Activated T-cell treated with anti-CD3 and anti-CD28 coated beads, Interleukin-2, amount 50 U/mL, for 4 hours (primary cell): ENCODE measurements around the gene IGFBP5. TPM values are rescaled to one million over a fixed set of nuclear protein-coding genes. Genes with fewer than 3 reads are reported as not detected.

Source experiments
- ATAC-seq, 2 donors: fragments of 200-7000 bp; cut with Tn5 transposase; one replicate each; pipeline ENCODE4 v1.10.0; 2021
- DNase-seq: peaks from one replicate; pipeline ENCODE4 v3.0.0-alpha.2; 2020
- H3K27me3 Mint-ChIP-seq: one replicate; pipeline ENCODE4 v1.8.0; 2021; ENCODE audit warnings: low read depth, mixed read lengths
- H3K36me3 Mint-ChIP-seq: one replicate; pipeline ENCODE4 v1.8.0; 2022; ENCODE audit warnings: mixed read lengths; ENCODE audit not compliant: insufficient read depth
- H3K4me1 Mint-ChIP-seq: one replicate; pipeline ENCODE4 v1.8.0; 2021; ENCODE audit warnings: low read depth, mixed read lengths
- H3K4me3 Mint-ChIP-seq: one replicate; pipeline ENCODE4 v1.8.0; 2021; ENCODE audit warnings: mild to moderate bottlenecking, moderate library complexity, mixed read lengths
- H3K9me3 Mint-ChIP-seq: one replicate; pipeline ENCODE4 v1.8.0; 2021; ENCODE audit warnings: mixed read lengths
- total RNA-seq, 3 donors: library from RNA; stranded (reverse); gene quantifications; one replicate each; pipeline ENCODE4 v1.2.1, GENCODE V29; 2021

The IGFBP5 gene
- total RNA-seq, 3 donors from 2014 or later: 1.8 to 2.7 (median 2.4) TPM

DNA sequence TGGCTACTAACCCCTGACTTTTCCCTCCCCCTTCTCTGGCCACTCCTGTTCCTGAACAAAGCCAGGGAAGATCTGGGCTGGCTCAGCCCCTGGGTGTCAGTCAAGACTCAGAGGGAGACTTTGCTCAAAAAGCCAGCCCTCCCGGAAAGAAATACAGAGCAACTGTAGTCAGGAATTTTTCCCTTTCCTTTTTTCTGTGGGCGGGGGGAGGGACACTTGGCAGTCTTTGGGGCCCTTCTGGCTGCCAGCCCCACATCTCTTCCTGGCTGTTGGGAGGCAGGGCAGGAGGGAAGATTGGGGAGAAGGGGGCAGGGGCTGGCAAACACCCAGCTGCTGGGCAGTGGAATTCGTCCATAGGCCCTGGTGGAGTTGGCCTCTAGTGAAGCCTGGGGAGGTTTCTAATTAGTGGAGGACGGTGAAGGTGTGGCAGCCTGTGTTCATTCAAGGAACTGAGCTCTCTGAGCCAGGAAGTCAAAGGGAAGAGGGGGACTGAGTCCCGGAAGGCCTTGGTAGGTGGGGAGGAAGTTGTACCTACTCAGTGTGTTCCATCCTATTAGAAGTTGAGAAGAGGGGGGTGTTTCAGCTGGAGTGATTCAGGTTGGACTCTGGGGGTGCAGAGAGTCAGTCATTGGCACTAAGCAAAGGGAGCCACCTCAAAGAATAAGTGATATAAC, 51.2 kb downstream of the IGFBP5 start:
- no peak for ATAC-seq
- Mint-ChIP-seq H3K9me3 (no peaks in the 10 kb centered on the region), H3K27me3 (peaks cover 18% of the 10 kb centered on the region), H3K36me3 (no peaks in the 10 kb centered on the region), H3K4me1 (no peaks in the 10 kb centered on the region), H3K4me3 (no peak overlapping the region)
- DNase-seq: no peak

DNA sequence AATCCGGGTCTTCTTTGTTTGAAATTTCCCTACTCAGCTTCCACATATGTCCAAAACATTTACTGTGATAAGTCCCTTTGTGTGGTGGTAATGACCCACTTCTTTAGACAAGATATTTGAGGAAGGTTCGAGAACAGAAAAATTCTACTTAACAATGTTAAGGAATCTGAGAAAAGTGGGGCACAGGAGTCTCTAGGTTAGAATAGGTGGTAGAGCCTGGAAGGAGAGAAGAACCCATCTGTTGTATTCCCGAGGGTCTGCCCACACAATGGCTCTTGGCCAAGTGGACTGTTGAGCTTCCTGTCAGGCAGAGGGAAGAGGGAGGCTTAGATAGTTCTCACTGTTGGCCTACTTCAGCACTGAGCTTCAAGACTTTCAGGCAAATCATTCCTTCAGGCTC, 57.9 kb downstream of the IGFBP5 start:
- Mint-ChIP-seq H3K36me3 (no peaks in the 10 kb centered on the region), H3K4me3 (no peak overlapping the region), H3K9me3 (no peaks in the 10 kb centered on the region), H3K27me3 (peaks cover 54% of the 10 kb centered on the region), H3K4me1 (peaks cover 20% of the 10 kb centered on the region)
- DNase-seq (no peak), ATAC-seq (no peak)

DNA sequence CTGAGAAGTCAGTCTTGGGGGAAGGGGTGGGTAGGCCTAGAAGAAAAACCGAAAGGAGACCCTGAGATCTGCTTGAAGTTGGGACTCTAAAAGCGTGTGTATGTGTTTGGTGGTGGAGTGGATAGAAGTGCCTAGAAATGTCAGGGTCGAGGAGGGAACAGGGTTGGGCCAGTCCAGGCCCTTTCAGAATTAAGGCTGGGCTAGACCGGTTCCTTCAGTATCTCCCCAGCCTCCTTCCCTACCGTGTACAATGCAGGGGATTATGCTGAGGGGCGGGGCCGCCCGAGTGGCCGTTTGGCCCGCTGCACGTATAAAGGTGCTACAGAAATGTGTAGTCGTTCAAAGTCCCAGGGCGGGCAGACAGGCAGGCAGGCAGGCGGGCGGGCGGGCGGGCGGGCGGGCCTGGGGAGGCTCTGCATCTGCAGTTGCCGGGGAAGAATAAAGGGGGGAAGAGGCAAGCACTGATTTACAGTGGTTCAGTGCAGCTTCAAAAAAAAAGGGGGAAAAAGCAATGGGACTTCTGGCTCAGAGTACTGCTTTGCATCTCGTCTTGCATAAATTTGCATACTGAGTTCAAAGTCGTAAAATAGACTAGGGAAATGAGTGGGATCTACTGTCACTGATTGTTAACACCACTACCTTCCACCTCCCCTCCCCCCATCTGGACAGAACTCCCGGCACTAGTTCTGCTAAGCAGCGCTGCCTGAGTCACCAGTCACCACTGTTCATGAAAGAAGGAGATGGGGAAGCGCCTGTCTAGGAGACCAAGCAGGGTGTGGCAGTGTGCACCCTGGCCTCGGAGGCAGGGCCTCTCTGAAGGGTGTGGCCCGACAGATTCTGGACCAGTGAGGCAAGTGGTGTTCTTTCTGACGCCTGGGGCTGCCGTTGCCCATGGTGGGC, 58.5 kb downstream of the IGFBP5 start:
- DNase-seq: no peak
- peaks cover 20% of the 10 kb centered on the region for H3K4me1 Mint-ChIP-seq
- H3K4me3 Mint-ChIP-seq: no peak overlapping the region
- no peak for ATAC-seq
- no peaks in the 10 kb centered on the region for H3K9me3 Mint-ChIP-seq
- no peaks in the 10 kb centered on the region for H3K36me3 Mint-ChIP-seq
- H3K27me3 Mint-ChIP-seq: peaks cover 60% of the 10 kb centered on the region

DNA sequence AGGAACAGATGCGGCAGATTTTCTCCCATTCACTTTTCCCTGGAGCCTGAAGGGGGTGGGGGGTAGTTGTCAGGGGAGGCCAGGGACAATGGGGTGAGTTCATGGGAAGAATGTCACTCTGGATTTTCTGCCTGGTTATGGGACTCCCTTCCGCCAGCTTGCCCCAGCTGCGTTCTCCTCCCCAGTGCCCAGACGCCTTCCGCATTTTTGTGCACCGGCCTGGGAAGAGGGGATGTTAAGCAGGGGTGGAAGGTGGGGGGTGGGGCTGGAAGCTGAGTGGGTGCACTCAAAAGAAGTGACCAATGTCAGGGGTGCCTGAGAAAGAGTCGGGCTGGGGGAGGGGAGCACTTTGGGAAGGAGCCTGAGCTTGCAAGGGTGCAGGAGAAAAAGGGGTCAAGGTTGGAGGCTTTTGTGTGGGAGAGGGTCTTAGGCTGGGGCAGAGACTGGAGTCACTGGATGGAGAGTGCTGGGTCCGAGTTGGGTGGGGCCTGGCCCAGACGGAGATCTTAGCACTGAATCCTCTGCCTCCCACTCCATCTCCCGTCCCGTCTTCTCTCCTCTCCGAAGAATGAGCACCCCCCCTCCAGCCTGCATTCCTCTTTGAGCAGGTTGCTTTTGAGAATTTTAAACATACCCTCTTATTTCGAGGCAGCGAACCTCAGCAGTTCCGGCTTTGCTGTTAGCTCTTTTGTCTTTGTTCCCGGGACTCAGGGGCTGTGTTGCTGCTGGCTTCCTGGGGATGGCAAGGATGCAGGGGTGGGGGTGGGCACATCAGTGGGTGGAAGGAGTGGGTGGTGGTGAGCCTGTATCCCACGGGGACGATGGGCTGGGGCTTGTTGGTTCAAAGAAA, 59.4 kb downstream of the IGFBP5 start:
- no peak for DNase-seq

DNA sequence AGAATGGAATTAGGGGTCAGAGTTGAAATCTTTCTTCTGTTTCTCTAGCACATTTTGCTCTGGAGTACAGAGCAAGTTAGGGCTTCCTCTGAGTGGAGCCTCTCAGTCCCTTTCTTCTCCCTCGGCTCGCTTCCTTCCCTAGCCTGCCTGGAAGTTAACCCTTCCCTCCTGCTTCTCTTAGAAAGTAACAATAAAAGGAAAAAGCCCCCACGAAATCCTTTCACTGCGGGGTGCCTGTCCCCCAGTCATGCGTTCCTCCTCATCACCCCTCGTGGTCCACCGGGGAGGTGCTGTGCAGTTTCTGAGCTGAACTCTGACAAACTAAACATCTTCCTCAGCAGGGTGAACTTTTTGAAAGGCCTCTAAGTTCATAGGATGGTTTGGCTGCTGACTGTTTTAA, 60.2 kb downstream of the IGFBP5 start:
- no peak for DNase-seq
- ATAC-seq: no peak
- H3K9me3 Mint-ChIP-seq: no peaks in the 10 kb centered on the region
- peaks cover 63% of the 10 kb centered on the region for H3K27me3 Mint-ChIP-seq
- H3K36me3 Mint-ChIP-seq: no peaks in the 10 kb centered on the region
- peaks cover 20% of the 10 kb centered on the region for H3K4me1 Mint-ChIP-seq
- H3K4me3 Mint-ChIP-seq: no peak overlapping the region

More for the DNA sequence above, 59.4 kb downstream of the IGFBP5 start:
- peaks cover 64% of the 10 kb centered on the region for H3K27me3 Mint-ChIP-seq
- H3K4me3 Mint-ChIP-seq: no peak overlapping the region
- no peaks in the 10 kb centered on the region for H3K36me3 Mint-ChIP-seq
- peaks cover 20% of the 10 kb centered on the region for H3K4me1 Mint-ChIP-seq
- H3K9me3 Mint-ChIP-seq: no peaks in the 10 kb centered on the region
- no peak for ATAC-seq

DNA sequence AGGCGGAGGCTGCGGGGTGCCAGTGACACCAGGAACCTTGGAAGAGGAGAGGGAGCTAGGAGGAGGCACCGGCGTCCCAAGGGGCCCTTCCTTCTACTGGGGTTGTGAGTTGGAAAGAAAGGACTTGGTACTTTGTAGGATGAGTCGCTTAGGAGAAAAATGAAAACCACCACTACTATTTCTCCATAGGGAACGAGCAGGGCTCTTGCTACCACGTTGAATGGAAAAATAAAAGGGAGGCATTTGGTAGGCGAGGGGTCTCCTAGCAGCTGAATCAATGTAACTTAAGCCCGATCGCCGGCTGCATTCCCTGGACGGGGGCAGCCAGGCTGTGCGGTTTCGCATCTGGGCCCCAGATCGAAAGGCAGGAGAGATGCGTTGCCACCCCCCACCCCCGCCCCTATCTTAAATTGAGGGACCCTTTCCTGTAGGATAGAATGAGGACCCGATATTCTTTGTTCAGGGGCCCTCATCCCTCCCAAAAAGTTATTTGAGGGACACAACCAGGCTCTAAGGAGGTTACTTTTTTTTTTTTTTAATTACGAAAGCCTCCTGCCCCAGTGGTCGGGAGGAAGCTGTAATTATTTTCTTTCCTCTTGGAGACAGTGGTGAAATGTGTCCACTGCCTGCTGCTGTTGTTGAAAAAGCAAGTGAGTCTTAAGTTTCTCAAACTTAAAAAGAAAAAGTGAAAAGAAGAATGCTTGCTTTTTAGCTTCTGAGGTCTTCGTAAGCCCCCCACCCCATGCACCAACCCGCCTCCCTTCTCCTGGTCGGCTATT, 60.8 kb downstream of the IGFBP5 start:
- no peak for DNase-seq
- Mint-ChIP-seq H3K9me3 (no peaks in the 10 kb centered on the region), H3K36me3 (no peaks in the 10 kb centered on the region), H3K4me3 (peak overlapping the region; percentile 71), H3K27me3 (peaks cover 62% of the 10 kb centered on the region), H3K4me1 (peaks cover 20% of the 10 kb centered on the region)
- no peak for ATAC-seq

DNA sequence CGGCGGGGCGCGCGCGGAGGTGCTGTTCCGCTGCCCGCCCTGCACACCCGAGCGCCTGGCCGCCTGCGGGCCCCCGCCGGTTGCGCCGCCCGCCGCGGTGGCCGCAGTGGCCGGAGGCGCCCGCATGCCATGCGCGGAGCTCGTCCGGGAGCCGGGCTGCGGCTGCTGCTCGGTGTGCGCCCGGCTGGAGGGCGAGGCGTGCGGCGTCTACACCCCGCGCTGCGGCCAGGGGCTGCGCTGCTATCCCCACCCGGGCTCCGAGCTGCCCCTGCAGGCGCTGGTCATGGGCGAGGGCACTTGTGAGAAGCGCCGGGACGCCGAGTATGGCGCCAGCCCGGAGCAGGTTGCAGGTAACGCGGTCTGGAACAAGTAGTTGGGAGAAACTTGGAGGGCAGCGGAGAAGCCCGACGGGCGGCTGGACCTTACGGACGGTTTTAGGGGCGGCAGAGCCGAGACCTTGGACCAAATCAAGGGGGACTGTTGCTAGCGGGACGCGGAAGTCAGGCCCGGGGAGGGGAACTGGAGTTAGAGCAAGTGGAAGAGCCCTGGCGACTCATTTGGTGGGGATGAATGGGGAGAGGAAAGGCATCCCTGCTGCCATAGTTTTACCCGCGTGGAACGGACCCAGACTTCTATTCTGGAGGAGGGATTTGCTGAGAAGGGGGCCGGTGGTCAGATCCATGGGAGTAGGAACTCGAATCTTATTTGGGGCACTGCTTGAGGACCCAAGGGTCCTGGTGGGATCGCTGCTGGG, 61.6 kb downstream of the IGFBP5 start:
- Mint-ChIP-seq H3K9me3 (no peaks in the 10 kb centered on the region), H3K4me1 (peaks cover 20% of the 10 kb centered on the region), H3K27me3 (peaks cover 58% of the 10 kb centered on the region), H3K36me3 (no peaks in the 10 kb centered on the region), H3K4me3 (peak overlapping the region; percentile 71)
- DNase-seq (no peak), ATAC-seq (peak; percentile 35 to 42)

DNA sequence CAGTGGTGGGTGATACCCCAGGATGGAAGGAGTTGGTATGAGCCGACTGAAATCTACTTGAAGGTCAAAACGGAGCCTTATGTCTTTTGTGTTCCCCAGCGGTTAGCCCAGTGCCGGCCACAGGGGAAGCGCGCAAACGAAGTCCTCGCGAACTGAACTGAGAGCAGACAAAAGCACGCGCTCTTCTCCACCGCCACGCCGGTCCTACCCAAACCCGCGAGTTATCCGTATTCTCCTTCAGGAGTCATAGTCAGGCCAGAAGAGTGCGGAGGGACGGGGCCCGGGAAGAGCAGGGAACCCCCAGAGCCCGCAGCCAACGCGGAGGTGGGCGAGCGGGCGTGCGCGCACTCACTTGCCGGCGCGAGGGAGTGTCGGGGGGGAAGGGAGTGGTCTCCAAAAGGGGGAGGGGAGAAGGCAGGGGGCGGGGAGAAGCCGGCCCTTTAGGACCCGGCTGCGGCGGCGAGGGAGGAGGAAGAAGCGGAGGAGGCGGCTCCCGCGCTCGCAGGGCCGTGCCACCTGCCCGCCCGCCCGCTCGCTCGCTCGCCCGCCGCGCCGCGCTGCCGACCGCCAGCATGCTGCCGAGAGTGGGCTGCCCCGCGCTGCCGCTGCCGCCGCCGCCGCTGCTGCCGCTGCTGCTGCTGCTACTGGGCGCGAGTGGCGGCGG, 62.3 kb downstream of the IGFBP5 start, which contains the start of gene IGFBP2:
Gene IGFBP2 (plus strand): TSS at position 469 of the 664 bp plus-strand sequence. CDS start 104 bp downstream, at position 573.
- Mint-ChIP-seq H3K27me3 (peaks cover 58% of the 10 kb centered on the region), H3K36me3 (no peaks in the 10 kb centered on the region), H3K4me1 (peaks cover 20% of the 10 kb centered on the region), H3K4me3 (peak within 1 kb of the TSS; percentile 71), H3K9me3 (no peaks in the 10 kb centered on the region)
- DNase-seq (no peak), ATAC-seq (peak; percentile 61 to 66)

DNA sequence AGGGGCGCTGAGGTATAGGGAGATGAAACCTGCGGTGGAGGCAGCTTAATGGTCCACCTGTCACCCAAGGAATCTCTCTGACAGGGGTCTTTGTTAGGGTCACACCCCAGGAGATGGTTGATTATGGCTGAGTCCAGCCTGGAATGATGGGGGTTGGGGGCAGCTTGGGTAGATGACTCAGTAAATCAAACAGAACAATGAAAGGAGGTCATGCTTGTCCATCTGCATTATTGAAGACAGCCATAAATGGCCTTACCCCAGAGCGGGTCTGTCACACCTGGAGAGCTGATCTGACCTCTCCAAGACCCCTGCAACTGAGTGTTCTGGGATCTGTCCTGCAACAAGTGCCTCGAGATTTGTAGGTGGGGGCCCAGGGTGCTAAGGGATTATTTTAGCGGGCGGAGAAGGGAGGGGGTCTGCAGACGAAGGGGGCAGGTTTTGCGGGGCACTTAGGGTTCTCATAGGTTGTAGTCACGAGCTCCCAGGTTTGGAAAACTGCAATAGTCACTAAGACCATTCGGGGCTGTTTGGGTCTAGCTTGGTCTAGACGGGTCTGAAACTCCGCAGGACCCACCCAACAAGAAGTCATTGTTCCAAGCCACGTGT, 62.9 kb downstream of the IGFBP5 start:
- ATAC-seq (no peak), DNase-seq (no peak)
- Mint-ChIP-seq H3K4me1 (peaks cover 20% of the 10 kb centered on the region), H3K36me3 (no peaks in the 10 kb centered on the region), H3K4me3 (peak overlapping the region; percentile 70), H3K9me3 (no peaks in the 10 kb centered on the region), H3K27me3 (peaks cover 56% of the 10 kb centered on the region)

DNA sequence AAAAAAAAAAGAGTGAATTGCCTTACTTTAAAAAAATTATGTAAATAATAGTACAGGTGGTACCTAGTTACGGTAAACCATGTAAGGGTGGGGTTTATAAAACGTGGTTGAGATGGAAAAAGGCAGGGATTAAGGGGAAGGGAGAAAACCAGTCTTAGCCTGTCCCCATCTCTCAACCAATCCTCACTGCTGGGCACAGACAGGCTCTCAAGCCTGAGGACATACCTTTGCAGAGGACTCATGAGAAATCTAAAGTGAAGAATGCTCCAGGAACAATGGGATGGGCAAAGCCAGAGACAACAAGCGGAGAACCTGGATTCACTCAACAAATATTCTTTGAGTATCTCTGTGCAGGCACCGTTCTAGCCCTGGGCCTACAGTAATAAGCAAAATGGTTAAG, 65.6 kb downstream of the IGFBP5 start:
- peaks cover 31% of the 10 kb centered on the region for H3K27me3 Mint-ChIP-seq
- H3K4me3 Mint-ChIP-seq: no peak overlapping the region
- no peaks in the 10 kb centered on the region for H3K36me3 Mint-ChIP-seq
- ATAC-seq (no peak), DNase-seq (no peak)
- H3K4me1 Mint-ChIP-seq: peaks cover 13% of the 10 kb centered on the region
- no peaks in the 10 kb centered on the region for H3K9me3 Mint-ChIP-seq

DNA sequence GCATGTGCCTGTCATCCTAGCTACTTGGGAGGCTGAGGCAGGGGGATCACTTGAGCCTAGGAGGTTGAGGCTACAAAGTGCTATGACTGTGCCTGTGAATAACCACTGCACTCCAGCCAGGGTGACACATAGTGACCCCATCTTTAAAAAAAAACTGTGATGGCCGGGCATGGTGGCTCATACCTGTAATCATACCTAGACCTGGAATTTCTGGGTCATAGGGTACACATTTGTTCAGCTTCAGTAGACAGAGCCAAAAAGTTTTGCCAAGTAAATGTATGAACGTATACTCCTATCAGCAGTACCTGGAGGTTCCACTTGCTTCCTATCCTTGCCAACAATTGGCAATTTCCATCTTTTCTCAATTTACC, 68.5 kb downstream of the IGFBP5 start:
- H3K4me1 Mint-ChIP-seq: no peaks in the 10 kb centered on the region
- DNase-seq (no peak), ATAC-seq (no peak)
- H3K9me3 Mint-ChIP-seq: peaks cover 5% of the 10 kb centered on the region
- peaks cover 12% of the 10 kb centered on the region for H3K27me3 Mint-ChIP-seq
- H3K36me3 Mint-ChIP-seq: no peaks in the 10 kb centered on the region
- no peak overlapping the region for H3K4me3 Mint-ChIP-seq

DNA sequence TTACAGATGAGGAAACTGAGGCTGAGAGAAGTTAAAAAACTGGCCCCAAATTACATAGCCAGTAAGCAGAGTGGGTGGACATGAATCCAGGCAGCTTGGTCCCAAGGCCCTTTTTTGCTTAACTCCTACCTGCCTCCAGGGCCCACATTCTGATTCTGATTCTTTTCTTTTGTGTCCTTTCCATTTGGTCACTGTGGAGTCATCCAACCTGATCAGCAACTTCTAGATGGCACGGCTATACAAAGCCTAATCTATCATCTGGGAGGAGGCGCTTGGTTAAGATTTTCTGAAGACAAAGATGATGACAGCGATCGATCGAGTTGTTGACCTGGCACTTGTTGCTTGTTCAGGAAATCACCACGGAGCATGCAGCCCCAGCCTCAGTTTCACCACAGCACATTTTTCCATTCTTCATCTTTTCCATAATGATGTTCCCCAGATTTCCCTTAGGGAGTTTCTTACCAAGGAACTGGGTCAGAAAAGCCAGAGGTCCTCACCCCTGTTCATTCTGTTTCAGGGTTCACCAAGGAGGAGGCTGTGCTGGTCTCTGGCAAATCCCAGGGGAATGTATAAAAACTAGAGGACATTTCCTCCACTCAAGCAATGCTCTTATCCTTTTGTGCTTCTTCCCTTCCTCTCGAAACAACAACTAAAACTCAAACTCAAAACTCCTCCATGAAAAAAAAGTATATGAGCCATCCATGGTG, 69.0 kb downstream of the IGFBP5 start:
- ATAC-seq (no peak), DNase-seq (no peak)
- Mint-ChIP-seq H3K9me3 (peaks cover 5% of the 10 kb centered on the region), H3K27me3 (peaks cover 6% of the 10 kb centered on the region), H3K36me3 (no peaks in the 10 kb centered on the region), H3K4me3 (no peak overlapping the region), H3K4me1 (no peaks in the 10 kb centered on the region)
